Measurements from ENCODE around the gene DAAM1. TPM values are rescaled to one million over a fixed set of nuclear protein-coding genes. Genes with fewer than 3 reads are reported as not detected.
A peak's percentile ranks its signal among the peaks of the same experiment; 100 is the strongest.

Gene DAAM1
- polyA plus RNA-seq, 1 donor (not counting 4 experiments of a cell fraction or from before 2014, with no cell fraction given): 44.6 TPM

DNA sequence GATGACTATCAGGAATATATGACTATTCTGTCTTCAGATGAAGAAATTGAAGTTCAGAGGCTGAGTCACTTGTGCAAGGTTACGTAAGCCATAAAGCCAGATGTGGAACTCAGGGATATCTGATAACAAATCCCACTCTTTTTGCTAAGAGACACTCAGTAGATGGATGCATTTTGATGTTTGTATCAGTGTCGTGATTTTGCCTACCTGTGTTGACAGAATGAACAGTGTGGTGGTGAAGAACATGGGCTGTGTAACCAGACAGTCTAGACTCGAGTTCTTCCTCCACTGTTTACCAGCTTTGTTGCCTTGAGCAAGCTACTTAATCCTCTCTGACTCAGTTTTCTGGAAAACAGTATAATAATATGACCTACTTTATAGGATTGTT lies 93.9 kb downstream of the DAAM1 start:
- no peaks in the 10 kb centered on the region for H3K36me3 ChIP-seq (ENCODE audit: control insufficient read depth in 2 of 2, extremely low read depth in 1 of 2, insufficient read depth in 2 of 2, low read length in 2 of 2)
- DNase-seq (ENCODE audit: low read depth, low spot score) (no peak), FAIRE-seq (peak; percentile 87)
- no peaks in the 10 kb centered on the region for H3K9me3 ChIP-seq (ENCODE audit: control insufficient read depth, low read depth, low read length)
- H3K27ac ChIP-seq (ENCODE audit: control insufficient read depth, insufficient read depth, low read length): peak overlapping the region; percentile 84
- H3K4me3 ChIP-seq (ENCODE audit: control insufficient read depth in 2 of 3, extremely low read depth in 1 of 3, insufficient read depth in 2 of 3, low read depth in 1 of 3, low read length in 3 of 3): peak overlapping the region in 1 of 3 experiments; percentile 16
- dilution Hi-C loops (cut with MboI; ENCODE audit: extremely low pct_ligation_motif_present, low sequenced_read_pairs): no loop called here
- no peaks in the 10 kb centered on the region for H3K79me2 ChIP-seq (ENCODE audit: control insufficient read depth, insufficient read depth, low read length)
- H4K20me1 ChIP-seq (ENCODE audit: control insufficient read depth, extremely low read depth, insufficient read depth, low read length): no peaks in the 10 kb centered on the region
- H2AFZ ChIP-seq (ENCODE audit: control insufficient read depth, low read length): peak overlapping the region; percentile 39
- no peaks in the 10 kb centered on the region for H3K27me3 ChIP-seq (ENCODE audit: control insufficient read depth, extremely low read depth, insufficient read depth, low read length)
- H3K4me1 ChIP-seq (ENCODE audit: control insufficient read depth, extremely low read depth, insufficient read depth, low read length): peaks cover 47% of the 10 kb centered on the region
- H3K9ac ChIP-seq (ENCODE audit: control insufficient read depth, extremely low read depth, insufficient read depth, low read length): peak overlapping the region; percentile 34
- H3K4me2 ChIP-seq (ENCODE audit: control insufficient read depth, extremely low read depth, insufficient read depth, low read depth, low read length): peak overlapping the region; percentile 75
- TF ChIP-seq, protein P1, sequence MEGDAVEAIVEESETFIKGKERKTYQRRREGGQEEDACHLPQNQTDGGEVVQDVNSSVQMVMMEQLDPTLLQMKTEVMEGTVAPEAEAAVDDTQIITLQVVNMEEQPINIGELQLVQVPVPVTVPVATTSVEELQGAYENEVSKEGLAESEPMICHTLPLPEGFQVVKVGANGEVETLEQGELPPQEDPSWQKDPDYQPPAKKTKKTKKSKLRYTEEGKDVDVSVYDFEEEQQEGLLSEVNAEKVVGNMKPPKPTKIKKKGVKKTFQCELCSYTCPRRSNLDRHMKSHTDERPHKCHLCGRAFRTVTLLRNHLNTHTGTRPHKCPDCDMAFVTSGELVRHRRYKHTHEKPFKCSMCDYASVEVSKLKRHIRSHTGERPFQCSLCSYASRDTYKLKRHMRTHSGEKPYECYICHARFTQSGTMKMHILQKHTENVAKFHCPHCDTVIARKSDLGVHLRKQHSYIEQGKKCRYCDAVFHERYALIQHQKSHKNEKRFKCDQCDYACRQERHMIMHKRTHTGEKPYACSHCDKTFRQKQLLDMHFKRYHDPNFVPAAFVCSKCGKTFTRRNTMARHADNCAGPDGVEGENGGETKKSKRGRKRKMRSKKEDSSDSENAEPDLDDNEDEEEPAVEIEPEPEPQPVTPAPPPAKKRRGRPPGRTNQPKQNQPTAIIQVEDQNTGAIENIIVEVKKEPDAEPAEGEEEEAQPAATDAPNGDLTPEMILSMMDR (optimal IDR thresholded peaks at IDR 0.05 in 1 of 3, IDR thresholded peaks at IDR 0.05 in 1 of 3, conservative IDR thresholded peaks at IDR 0.05 in 1 of 3; ENCODE audit: extremely low read depth in 1 of 3, insufficient read depth in 2 of 3, low read length in 3 of 3): no peak
- no peak for TF ChIP-seq EZH2 (IDR thresholded peaks at IDR 0.05; ENCODE audit: low read length)
- H3K9me1 ChIP-seq (ENCODE audit: control insufficient read depth, extremely low read depth, insufficient read depth, low read length): no peaks in the 10 kb centered on the region

DNA sequence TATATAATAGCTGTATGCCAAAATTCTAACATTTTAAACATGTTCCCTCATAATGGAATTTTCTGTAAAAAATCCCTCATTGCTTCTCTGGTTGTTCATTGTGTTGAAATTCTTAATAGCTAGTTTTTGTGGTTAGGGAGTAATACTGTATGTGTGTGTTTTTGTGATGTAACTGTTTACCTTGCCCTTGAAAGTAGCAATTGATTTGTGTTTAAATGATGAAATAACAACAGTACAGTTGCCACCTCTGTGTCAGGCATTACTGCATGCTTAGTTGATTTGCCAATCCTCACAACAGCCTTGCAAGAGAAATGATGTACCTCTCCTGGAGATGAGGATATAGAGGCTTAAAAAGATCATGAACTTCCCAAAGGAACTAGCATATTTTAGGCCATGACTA lies 94.9 kb downstream of the DAAM1 start:
- H3K36me3 ChIP-seq (ENCODE audit: control insufficient read depth in 2 of 2, extremely low read depth in 1 of 2, insufficient read depth in 2 of 2, low read length in 2 of 2): no peaks in the 10 kb centered on the region
- FAIRE-seq: peak; percentile 13
- no peaks in the 10 kb centered on the region for H3K9me1 ChIP-seq (ENCODE audit: control insufficient read depth, extremely low read depth, insufficient read depth, low read length)
- H3K4me3 ChIP-seq (ENCODE audit: control insufficient read depth in 2 of 3, extremely low read depth in 1 of 3, insufficient read depth in 2 of 3, low read depth in 1 of 3, low read length in 3 of 3): no peak overlapping the region
- no peak overlapping the region for H3K9ac ChIP-seq (ENCODE audit: control insufficient read depth, extremely low read depth, insufficient read depth, low read length)
- peaks cover 42% of the 10 kb centered on the region for H3K4me1 ChIP-seq (ENCODE audit: control insufficient read depth, extremely low read depth, insufficient read depth, low read length)
- H2AFZ ChIP-seq (ENCODE audit: control insufficient read depth, low read length): no peak overlapping the region
- no peak for TF ChIP-seq EZH2 (IDR thresholded peaks at IDR 0.05; ENCODE audit: low read length)
- TF ChIP-seq, protein P1 (optimal IDR thresholded peaks at IDR 0.05 in 1 of 3, IDR thresholded peaks at IDR 0.05 in 1 of 3, conservative IDR thresholded peaks at IDR 0.05 in 1 of 3; ENCODE audit: extremely low read depth in 1 of 3, insufficient read depth in 2 of 3, low read length in 3 of 3): no peak
- H3K79me2 ChIP-seq (ENCODE audit: control insufficient read depth, insufficient read depth, low read length): no peaks in the 10 kb centered on the region
- no peak overlapping the region for H3K27ac ChIP-seq (ENCODE audit: control insufficient read depth, insufficient read depth, low read length)
- dilution Hi-C loops (cut with MboI; ENCODE audit: extremely low pct_ligation_motif_present, low sequenced_read_pairs): no loop called here
- no peak overlapping the region for H3K4me2 ChIP-seq (ENCODE audit: control insufficient read depth, extremely low read depth, insufficient read depth, low read depth, low read length)
- no peaks in the 10 kb centered on the region for H3K27me3 ChIP-seq (ENCODE audit: control insufficient read depth, extremely low read depth, insufficient read depth, low read length)
- H3K9me3 ChIP-seq (ENCODE audit: control insufficient read depth, low read depth, low read length): no peaks in the 10 kb centered on the region
- no peaks in the 10 kb centered on the region for H4K20me1 ChIP-seq (ENCODE audit: control insufficient read depth, extremely low read depth, insufficient read depth, low read length)
- DNase-seq (ENCODE audit: low read depth, low spot score): no peak
